Left hindlimb (tissue), 1 donor: ENCODE results near the gene CXorf66.
"Not testable (repeated sequence)": the region's sequence is repeated elsewhere in the genome, so short reads cannot be mapped to it uniquely, and the experiment has no call there.

Experiments used
- DNase-seq: peaks from one replicate; pipeline ENCODE4 v3.0.0-alpha.2; 2018

The CXorf66 gene

GRCh38 chrX:139924069-139924695 lies 41.1 kb downstream of the CXorf66 start:
- no peak for DNase-seq

GRCh38 chrX:139921142-139921541 lies 44.2 kb downstream of the CXorf66 start:
- DNase-seq = not testable (repeated sequence)

GRCh38 chrX:139920316-139920715 lies 45.0 kb downstream of the CXorf66 start:
- DNase-seq = no peak

DNA sequence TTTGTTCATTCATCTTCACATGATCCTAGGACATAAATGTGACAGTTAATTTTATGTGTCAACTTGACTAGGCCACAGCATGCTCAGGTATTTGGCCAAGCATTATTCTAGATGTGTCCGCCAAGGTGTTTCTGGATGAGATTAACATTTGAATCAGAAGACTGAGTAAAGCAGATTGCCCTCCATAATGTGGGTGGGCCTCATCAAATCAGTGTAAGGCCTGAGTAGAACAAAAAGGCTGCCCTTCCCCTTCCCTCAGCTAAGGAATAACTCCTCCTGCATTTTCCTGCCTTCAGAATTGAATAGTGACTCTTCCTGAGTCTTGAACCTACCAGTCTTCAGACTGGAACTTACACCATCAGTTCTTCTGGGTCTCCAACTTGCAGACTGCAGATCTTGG lies 50.9 kb downstream of the CXorf66 start:
- DNase-seq = no peak

- DNase-seq = no peak
Measured at GRCh38 chrX:139909712-139910111, 55.6 kb downstream of the CXorf66 start.

GRCh38 chrX:139907078-139907477 lies 58.2 kb downstream of the CXorf66 start:
- DNase-seq = no peak

DNA sequence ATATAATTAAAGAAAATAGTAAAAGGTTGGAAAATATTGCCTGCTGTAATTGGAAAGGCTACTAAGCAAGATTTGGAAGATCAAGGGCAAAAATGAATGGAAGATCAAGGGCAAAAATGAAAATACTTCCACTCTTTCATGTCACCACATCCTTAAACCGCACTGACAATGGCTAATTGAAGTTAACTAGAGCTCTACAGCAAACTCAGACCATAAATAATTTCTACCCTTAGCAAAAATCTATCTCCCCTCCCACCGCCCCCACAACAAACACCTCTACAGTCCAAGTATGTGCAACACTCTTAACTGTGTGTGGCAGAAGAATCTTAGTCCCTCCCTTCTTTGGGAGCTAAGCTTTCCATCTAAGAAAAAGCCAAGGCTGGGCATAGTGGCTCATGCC lies 59.6 kb downstream of the CXorf66 start:
- DNase-seq = no peak
